ENCODE measurements around the gene ARHGAP6.

The ARHGAP6 gene

GRCh38 chrX:11462648-11463047, 203.1 kb downstream of the ARHGAP6 start:
- no peaks in the 10 kb centered on the region for H3K4me1 Mint-ChIP-seq (ENCODE audit: low read depth)
- intact Hi-C loops (cut with micrococcal nuclease) = no loop called here
- H3K4me3 Mint-ChIP-seq = no peak overlapping the region
- no peaks in the 10 kb centered on the region for H3K9me3 Mint-ChIP-seq
- H3K36me3 Mint-ChIP-seq (ENCODE audit: low read depth) = no peaks in the 10 kb centered on the region
- no peaks in the 10 kb centered on the region for H3K27me3 Mint-ChIP-seq
- no peak overlapping the region for H3K27ac Mint-ChIP-seq

- no peaks in the 10 kb centered on the region for H3K4me1 Mint-ChIP-seq (ENCODE audit: low read depth)
- H3K36me3 Mint-ChIP-seq (ENCODE audit: low read depth) = no peaks in the 10 kb centered on the region
- no peak overlapping the region for H3K27ac Mint-ChIP-seq
- intact Hi-C loops (cut with micrococcal nuclease) = no loop called here
- H3K9me3 Mint-ChIP-seq = no peaks in the 10 kb centered on the region
- no peak overlapping the region for H3K4me3 Mint-ChIP-seq
- H3K27me3 Mint-ChIP-seq = no peaks in the 10 kb centered on the region
These were observed 203.6 kb downstream of the ARHGAP6 start for GRCh38 chrX:11462136-11462535.

- intact Hi-C loops (cut with micrococcal nuclease) = no loop called here
- Mint-ChIP-seq H3K36me3 (ENCODE audit: low read depth) (no peaks in the 10 kb centered on the region), H3K9me3 (no peaks in the 10 kb centered on the region), H3K27me3 (no peaks in the 10 kb centered on the region), H3K4me1 (ENCODE audit: low read depth) (no peaks in the 10 kb centered on the region), H3K4me3 (no peak overlapping the region), H3K27ac (no peak overlapping the region)
These were observed 204.3 kb downstream of the ARHGAP6 start for GRCh38 chrX:11461201-11462001.

- H3K36me3 Mint-ChIP-seq (ENCODE audit: low read depth) = no peaks in the 10 kb centered on the region
- intact Hi-C loops (cut with micrococcal nuclease) = no loop called here
- no peak overlapping the region for H3K27ac Mint-ChIP-seq
- no peaks in the 10 kb centered on the region for H3K9me3 Mint-ChIP-seq
- no peaks in the 10 kb centered on the region for H3K4me1 Mint-ChIP-seq (ENCODE audit: low read depth)
- no peaks in the 10 kb centered on the region for H3K27me3 Mint-ChIP-seq
- H3K4me3 Mint-ChIP-seq = no peak overlapping the region
These were observed 205.4 kb downstream of the ARHGAP6 start for GRCh38 chrX:11460347-11460746.

GRCh38 chrX:11458170-11458569, 207.6 kb downstream of the ARHGAP6 start:
- no peak overlapping the region for H3K4me3 Mint-ChIP-seq
- H3K36me3 Mint-ChIP-seq (ENCODE audit: low read depth) = no peaks in the 10 kb centered on the region
- no peaks in the 10 kb centered on the region for H3K27me3 Mint-ChIP-seq
- no peaks in the 10 kb centered on the region for H3K9me3 Mint-ChIP-seq
- H3K27ac Mint-ChIP-seq = no peak overlapping the region
- intact Hi-C loops (cut with micrococcal nuclease) = no loop called here
- H3K4me1 Mint-ChIP-seq (ENCODE audit: low read depth) = no peaks in the 10 kb centered on the region

- H3K4me3 Mint-ChIP-seq = no peak overlapping the region
- peaks cover 2% of the 10 kb centered on the region for H3K27me3 Mint-ChIP-seq
- no peaks in the 10 kb centered on the region for H3K4me1 Mint-ChIP-seq (ENCODE audit: low read depth)
- no peaks in the 10 kb centered on the region for H3K36me3 Mint-ChIP-seq (ENCODE audit: low read depth)
- intact Hi-C loops (cut with micrococcal nuclease) = no loop called here
- no peaks in the 10 kb centered on the region for H3K9me3 Mint-ChIP-seq
- H3K27ac Mint-ChIP-seq = no peak overlapping the region
These were observed 214.6 kb downstream of the ARHGAP6 start for GRCh38 chrX:11451151-11451550.

GRCh38 chrX:11450354-11450753, 215.4 kb downstream of the ARHGAP6 start:
- H3K36me3 Mint-ChIP-seq (ENCODE audit: low read depth) = no peaks in the 10 kb centered on the region
- H3K4me3 Mint-ChIP-seq = no peak overlapping the region
- no peaks in the 10 kb centered on the region for H3K4me1 Mint-ChIP-seq (ENCODE audit: low read depth)
- H3K27ac Mint-ChIP-seq = no peak overlapping the region
- intact Hi-C loops (cut with micrococcal nuclease) = no loop called here
- no peaks in the 10 kb centered on the region for H3K9me3 Mint-ChIP-seq
- peaks cover 2% of the 10 kb centered on the region for H3K27me3 Mint-ChIP-seq

GRCh38 chrX:11449613-11450012, 216.1 kb downstream of the ARHGAP6 start:
- Mint-ChIP-seq H3K27me3 (peaks cover 2% of the 10 kb centered on the region), H3K9me3 (no peaks in the 10 kb centered on the region), H3K4me1 (ENCODE audit: low read depth) (no peaks in the 10 kb centered on the region), H3K36me3 (ENCODE audit: low read depth) (no peaks in the 10 kb centered on the region), H3K4me3 (no peak overlapping the region), H3K27ac (no peak overlapping the region)
- intact Hi-C loops (cut with micrococcal nuclease) = loop anchor here (5.0 to 10.0 kb wide), 2 partner anchors 65 to 302 kb away; no protein-coding TSS in a partner anchor

- no peak overlapping the region for H3K4me3 Mint-ChIP-seq
- H3K36me3 Mint-ChIP-seq (ENCODE audit: low read depth) = no peaks in the 10 kb centered on the region
- H3K27ac Mint-ChIP-seq = no peak overlapping the region
- peaks cover 2% of the 10 kb centered on the region for H3K27me3 Mint-ChIP-seq
- no peaks in the 10 kb centered on the region for H3K4me1 Mint-ChIP-seq (ENCODE audit: low read depth)
- intact Hi-C loops (cut with micrococcal nuclease) = loop anchor here (5.0 to 10.0 kb wide), 2 partner anchors 63 to 300 kb away; no protein-coding TSS in a partner anchor
- no peaks in the 10 kb centered on the region for H3K9me3 Mint-ChIP-seq
These were observed 218.3 kb downstream of the ARHGAP6 start for GRCh38 chrX:11447418-11447817.

GRCh38 chrX:11446949-11447348, 218.8 kb downstream of the ARHGAP6 start:
- H3K4me1 Mint-ChIP-seq (ENCODE audit: low read depth) = no peaks in the 10 kb centered on the region
- no peak overlapping the region for H3K27ac Mint-ChIP-seq
- intact Hi-C loops (cut with micrococcal nuclease) = loop anchor here (5.0 to 10.0 kb wide), 2 partner anchors 62 to 300 kb away; no protein-coding TSS in a partner anchor
- peaks cover 2% of the 10 kb centered on the region for H3K27me3 Mint-ChIP-seq
- H3K9me3 Mint-ChIP-seq = no peaks in the 10 kb centered on the region
- no peak overlapping the region for H3K4me3 Mint-ChIP-seq
- H3K36me3 Mint-ChIP-seq (ENCODE audit: low read depth) = no peaks in the 10 kb centered on the region

- Mint-ChIP-seq H3K9me3 (no peaks in the 10 kb centered on the region), H3K27me3 (peaks cover 2% of the 10 kb centered on the region), H3K36me3 (ENCODE audit: low read depth) (no peaks in the 10 kb centered on the region), H3K4me3 (no peak overlapping the region), H3K4me1 (ENCODE audit: low read depth) (no peaks in the 10 kb centered on the region), H3K27ac (no peak overlapping the region)
- intact Hi-C loops (cut with micrococcal nuclease) = loop anchor here (5.0 to 10.0 kb wide), 2 partner anchors 62 to 299 kb away; no protein-coding TSS in a partner anchor
These were observed 219.4 kb downstream of the ARHGAP6 start for GRCh38 chrX:11446336-11446735.

- H3K27ac Mint-ChIP-seq = no peak overlapping the region
- peaks cover 3% of the 10 kb centered on the region for H3K27me3 Mint-ChIP-seq
- no peaks in the 10 kb centered on the region for H3K36me3 Mint-ChIP-seq (ENCODE audit: low read depth)
- H3K4me1 Mint-ChIP-seq (ENCODE audit: low read depth) = no peaks in the 10 kb centered on the region
- intact Hi-C loops (cut with micrococcal nuclease) = loop anchor here (5.0 to 10.0 kb wide), 2 partner anchors 61 to 298 kb away; no protein-coding TSS in a partner anchor
- no peaks in the 10 kb centered on the region for H3K9me3 Mint-ChIP-seq
- H3K4me3 Mint-ChIP-seq = no peak overlapping the region
These were observed 220.2 kb downstream of the ARHGAP6 start for GRCh38 chrX:11445540-11445939.

GRCh38 chrX:11444052-11444451, 221.7 kb downstream of the ARHGAP6 start:
- H3K27me3 Mint-ChIP-seq = peaks cover 2% of the 10 kb centered on the region
- no peaks in the 10 kb centered on the region for H3K9me3 Mint-ChIP-seq
- H3K4me3 Mint-ChIP-seq = no peak overlapping the region
- no peaks in the 10 kb centered on the region for H3K4me1 Mint-ChIP-seq (ENCODE audit: low read depth)
- no peak overlapping the region for H3K27ac Mint-ChIP-seq
- intact Hi-C loops (cut with micrococcal nuclease) = loop anchor here (10.0 kb wide), 1 partner anchor 59 kb away; no protein-coding TSS in a partner anchor
- no peaks in the 10 kb centered on the region for H3K36me3 Mint-ChIP-seq (ENCODE audit: low read depth)

GRCh38 chrX:11439846-11440245, 225.9 kb downstream of the ARHGAP6 start:
- Mint-ChIP-seq H3K27ac (no peak overlapping the region), H3K4me1 (ENCODE audit: low read depth) (no peaks in the 10 kb centered on the region), H3K4me3 (no peak overlapping the region), H3K36me3 (ENCODE audit: low read depth) (no peaks in the 10 kb centered on the region), H3K9me3 (no peaks in the 10 kb centered on the region), H3K27me3 (peaks cover 1% of the 10 kb centered on the region)
- intact Hi-C loops (cut with micrococcal nuclease) = loop anchor here (10.0 kb wide), 1 partner anchor 55 kb away; no protein-coding TSS in a partner anchor

All from dendritic cell treated with granulocyte-macrophage colony-stimulating factor and Interleukin-4, amounts not matched to agents 40 ng/mL and 50 ng/mL, for 4 days (primary cell).